IPS DF 4.7 (cell line): ENCODE data around the gene CYSLTR1.
"Not testable (repeated sequence)": the region's sequence is repeated elsewhere in the genome, so short reads cannot be mapped to it uniquely, and the experiment has no call there.

Experiments used
- DNase-seq: peaks from one replicate; pipeline ENCODE4 v3.0.0-alpha.2; 2013; ENCODE audit warnings: low spot score; ENCODE audit errors: extremely low read depth

CYSLTR1 gene

DNA sequence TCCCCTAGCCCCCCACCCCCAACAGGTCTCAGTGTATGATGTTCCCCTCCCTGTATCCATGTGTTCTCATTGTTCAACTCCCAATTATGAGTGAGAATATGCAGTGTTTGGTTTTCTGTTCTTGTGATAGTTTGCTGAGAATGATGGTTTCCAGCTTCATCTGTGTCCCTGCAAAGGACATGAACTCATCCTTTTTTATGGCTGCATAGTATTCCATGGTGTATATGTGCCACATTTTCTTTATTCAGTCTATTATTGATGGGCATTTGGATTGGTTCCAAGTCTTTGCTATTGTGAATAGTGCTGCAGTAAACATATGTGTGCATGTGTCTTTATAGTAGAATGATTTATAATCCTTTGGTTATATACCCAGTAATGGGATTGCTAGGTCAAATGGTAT is 101.4 kb downstream of the CYSLTR1 start:
- not testable (repeated sequence) for DNase-seq
